ENCODE data around the gene SYNE3.

SYNE3 gene, protein sequence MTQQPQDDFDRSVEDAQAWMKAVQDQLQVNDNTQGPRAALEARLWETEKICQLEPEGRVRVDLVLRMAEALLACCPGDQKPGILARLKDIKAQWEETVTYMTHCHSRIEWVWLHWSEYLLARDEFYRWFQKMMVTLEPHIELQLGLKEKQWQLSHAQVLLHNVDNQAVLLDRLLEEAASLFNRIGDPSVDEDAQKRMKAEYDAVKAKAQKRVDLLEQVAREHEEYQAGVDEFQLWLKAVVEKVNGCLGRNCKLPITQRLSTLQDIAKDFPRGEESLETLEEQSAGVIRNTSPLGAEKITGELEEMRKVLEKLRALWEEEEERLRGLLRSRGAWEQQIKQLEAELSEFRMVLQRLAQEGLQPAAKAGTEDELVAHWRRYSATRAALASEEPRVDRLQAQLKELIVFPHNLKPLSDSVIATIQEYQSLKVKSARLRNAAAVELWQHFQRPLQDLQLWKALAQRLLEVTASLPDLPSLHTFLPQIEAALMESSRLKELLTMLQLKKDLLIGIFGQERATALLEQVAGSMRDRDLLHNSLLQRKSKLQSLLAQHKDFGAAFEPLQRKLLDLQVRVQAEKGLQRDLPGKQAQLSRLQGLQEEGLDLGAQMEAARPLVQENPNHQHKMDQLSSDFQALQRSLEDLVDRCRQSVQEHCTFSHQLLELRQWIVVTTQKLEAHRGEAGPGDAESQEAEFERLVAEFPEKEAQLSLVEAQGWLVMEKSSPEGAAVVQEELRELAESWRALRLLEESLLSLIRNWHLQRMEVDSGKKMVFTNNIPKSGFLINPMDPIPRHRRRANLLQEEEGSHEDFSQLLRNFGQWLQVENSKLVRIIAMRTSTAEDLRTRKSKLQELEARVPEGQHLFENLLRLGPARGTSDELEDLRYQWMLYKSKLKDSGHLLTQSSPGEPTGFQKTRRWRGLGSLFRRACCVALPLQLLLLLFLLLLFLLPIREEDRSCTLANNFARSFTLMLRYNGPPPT

DNA sequence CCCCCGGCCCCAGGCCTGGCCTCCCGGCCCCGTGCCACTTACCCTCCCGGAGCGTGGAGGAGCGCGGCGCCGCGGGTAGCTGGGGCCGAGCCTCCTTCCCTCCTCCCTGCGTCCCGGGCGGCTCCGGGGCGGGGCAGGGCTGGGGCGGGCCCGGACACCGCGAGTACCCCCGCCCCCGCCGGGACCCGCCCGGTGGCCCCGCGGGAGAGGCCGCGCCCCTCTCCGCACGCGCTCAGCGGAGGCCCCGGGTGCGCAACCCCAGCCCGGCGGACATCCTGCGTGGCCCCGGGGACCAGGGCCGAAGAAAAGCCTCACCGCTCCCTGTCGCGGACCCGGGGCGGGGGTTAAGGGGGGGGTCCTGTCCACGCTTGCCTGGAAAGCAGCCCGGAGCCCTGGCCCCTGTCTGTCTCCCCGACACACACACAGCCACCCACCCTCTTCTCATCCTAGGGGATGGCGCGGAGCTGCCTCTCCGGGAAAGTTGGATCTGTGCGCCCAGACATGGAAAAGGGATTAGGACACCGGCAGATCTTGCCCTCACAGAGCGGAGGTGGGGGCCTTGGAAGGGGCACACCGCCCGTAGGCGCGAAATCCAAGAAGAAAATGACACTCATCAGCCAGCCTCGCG is at the start of gene SYNE3:
SYNE3 (minus strand) TSS at position 97 of the 628 bp plus-strand sequence. CDS start 40,829 bp downstream, outside the sequence.
- DNase-seq, result peak; percentile 77

DNA sequence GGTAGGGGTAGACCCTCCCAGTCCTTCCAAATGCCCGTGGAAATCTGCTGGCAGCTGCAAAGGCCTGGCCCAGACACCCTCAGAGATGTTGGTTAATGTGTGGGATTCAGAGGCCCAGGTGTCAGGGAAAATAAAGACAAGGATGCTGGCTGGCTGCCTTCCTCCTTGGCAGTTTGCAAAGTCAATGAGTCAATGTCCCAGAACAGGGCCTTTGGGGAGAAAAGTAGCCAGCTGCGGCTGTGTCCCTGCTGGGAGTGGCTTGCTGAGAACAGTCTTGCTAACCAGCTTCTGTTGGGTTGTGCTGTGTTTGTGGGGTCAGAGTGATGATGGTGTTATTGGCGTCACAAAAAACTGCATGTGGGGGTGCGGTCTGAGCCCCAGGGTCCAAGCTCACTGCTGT is 47.6 kb upstream of the SYNE3 start:
- DNase-seq, result no peak

GRCh38 chr14:95562892-95563685 is 46.6 kb upstream of the SYNE3 start:
- DNase-seq, result no peak

DNA sequence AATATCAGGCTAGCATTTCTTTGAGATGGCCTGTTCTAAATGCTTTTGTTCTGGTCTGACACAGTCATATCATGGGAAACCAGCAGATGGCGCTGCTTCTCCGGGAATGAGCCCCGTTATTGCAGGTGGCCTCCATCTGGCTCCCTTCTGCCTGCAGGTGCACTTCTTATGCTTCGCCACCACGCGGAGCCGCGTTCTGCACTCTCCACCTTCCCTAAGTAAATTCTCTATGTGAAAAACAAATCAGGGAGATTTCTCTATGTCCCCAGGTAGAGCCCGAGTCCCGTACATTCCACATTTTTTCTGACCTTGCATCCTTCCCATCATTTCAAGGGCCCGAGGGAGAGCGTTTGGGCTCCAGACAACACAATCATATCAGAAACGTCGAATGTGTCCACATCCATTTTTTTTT is 44.6 kb upstream of the SYNE3 start:
- DNase-seq, result peak; percentile 51

- DNase-seq, result no peak
Observed at GRCh38 chr14:95559203-95559602, 42.8 kb upstream of the SYNE3 start.

DNA sequence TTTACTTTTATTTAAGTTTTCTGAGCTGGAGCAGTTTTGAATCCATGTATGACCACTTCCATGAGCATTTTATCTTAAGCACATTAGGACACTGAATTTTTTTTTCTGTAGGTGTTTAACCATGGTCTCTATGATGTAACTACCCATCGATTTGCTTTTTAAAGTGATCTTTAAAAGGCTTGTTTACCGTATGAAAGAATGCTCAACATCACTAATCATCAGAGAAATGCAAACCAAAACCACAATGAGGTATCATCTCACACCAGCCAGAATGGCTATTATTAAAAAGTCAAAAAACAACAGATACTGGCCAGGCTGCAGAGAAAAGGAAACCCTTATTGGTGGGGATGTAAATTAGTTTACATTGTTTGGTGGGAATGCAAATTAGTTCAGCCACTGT is 41.4 kb upstream of the SYNE3 start:
- no peak for DNase-seq

DNA sequence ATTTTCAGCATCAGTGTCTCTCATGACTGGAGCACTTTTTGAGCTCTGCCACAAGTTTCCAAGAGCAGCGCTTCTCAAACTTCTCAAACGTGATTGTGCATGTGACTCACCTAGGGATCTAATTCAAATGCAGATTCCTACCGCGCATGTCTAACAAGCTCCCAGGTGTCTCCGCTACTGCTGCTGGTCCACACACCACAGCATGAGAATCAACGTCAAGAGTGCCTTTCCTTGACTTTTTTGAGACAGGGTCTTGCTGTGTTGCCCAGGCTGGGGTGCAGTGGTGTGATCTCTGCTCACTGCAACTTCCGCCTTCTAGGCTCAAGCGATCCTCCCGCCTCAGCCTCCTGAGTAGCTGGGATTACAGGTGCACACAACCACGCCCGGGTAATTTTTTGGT is 40.8 kb upstream of the SYNE3 start:
- no peak for DNase-seq

GRCh38 chr14:95555053-95555452 is 38.6 kb upstream of the SYNE3 start:
- no peak for DNase-seq

DNA sequence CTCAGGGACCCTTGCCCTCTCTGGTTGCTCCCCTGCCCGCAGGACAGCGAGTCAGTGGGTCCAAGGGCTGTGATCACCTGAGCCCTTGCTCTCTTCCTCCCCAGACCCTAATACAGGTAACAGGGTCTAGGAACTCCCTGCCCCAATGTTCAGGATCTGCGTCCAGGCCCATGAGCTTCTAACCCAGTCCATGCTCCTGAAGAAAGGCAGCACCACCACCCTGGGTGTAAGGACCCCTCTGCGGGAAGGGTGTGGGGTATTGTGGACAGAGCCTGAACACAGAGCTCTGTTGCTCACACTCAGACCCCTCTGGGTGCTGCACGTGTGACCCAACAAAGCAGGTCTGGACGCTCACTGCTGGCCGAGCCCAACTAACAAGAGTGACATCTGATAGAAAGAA is 36.7 kb upstream of the SYNE3 start:
- DNase-seq, result no peak

GRCh38 chr14:95551435-95551834 is 35.0 kb upstream of the SYNE3 start:
- no peak for DNase-seq

DNA sequence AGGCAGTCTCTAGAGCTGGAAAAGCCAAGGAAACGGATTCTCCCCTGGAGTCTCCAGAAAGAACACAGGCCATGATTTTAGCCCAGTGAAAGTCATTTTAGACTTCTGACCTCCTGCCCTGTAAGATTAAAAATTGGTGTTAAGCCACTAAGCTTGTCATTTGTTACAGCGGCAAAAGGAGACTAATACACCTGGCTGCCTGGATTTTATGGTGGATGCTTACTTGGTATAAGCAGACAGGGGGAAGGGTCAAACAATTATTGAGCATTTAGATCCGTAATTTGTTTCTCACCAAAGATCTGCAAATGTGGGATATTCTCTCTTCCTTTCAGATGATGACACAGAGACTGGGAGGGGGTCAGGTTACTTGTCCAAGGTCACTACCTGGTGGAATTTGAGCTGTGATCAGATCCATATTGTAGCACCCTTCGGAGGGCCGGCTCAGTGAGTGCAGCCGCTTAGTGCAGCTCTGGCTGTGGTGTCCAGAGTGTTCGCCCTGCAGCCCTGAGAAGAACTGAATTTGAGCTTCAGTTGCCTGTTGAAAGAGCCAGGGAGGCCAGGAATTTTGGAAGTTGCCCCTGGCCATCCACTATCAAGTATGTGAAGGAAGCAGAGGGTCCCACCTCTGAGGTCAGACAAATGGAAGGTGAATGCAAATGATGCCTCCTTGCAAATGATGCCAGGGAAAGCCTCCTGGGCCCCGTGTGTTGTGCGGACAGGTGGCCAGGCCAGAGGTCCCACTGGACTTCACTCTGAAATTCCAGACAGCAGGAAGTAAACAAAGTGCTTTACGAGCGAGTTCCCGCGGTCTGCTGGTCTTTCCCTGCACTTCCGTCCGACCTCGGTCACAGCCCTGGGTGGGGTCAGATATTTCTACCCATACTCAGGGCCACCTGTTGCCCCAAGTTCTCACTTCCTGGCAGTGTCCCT is 33.5 kb upstream of the SYNE3 start:
- DNase-seq, result no peak

DNA sequence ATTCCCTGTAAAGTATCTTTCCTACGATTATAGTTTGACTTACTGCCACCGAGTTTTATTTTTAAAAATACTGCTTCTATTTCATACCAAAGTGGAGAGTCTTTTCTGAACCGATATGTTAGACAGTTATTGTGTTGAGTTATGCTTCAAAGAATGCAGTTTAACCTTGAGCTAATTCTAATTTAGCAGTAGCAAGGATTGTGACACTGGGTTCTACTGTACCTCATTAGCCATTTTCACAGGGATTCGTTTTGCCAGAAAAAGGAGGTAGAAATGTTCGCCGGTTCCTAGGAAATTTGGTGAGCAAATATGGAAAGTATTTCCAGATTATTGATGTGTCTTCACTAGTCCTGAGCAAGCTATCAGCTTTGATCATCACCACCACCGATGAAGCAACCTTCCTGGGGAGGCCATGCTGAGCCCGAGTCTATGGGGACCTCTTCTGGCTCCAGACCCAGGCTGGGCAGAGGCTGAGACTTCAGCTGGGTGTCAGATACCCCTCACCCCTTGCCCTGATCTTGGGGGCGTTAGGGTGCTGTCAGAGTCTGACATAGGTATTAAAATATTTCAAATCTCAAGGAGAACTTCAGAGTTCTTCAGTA is 32.0 kb upstream of the SYNE3 start:
- DNase-seq, result no peak

DNA sequence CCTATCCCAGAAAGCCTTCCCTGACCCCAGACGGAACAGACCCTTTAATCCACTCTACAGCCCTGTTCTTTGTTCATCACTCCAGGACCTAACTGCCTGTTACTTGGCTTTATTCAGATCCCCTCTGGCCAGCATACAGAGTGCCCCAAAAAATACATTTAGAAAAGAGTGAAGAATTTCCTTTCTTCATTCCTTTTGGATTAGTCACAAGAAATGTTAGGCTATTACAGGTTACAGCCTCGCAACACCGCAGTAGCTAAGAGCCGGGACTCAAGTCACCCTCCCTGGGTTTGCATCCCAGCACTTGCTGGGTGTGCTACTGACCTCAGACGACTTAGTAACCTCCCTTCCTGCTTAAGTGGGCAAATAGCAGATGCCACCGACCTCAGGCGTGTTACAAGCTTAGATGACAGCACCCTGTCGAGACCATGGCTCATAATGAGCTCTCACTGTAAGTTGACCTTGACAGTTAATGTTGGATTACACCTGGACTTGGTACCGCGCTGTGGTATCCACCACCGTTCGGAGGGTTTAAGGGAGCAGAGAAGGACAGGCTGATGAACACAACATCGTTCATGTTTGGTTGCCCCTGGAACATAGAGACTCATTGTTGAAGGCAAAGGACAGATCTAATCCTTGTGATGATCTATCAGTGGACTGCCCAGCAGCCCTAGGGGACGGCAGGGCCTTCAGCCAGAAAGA is 31.3 kb upstream of the SYNE3 start:
- DNase-seq, result no peak

DNA sequence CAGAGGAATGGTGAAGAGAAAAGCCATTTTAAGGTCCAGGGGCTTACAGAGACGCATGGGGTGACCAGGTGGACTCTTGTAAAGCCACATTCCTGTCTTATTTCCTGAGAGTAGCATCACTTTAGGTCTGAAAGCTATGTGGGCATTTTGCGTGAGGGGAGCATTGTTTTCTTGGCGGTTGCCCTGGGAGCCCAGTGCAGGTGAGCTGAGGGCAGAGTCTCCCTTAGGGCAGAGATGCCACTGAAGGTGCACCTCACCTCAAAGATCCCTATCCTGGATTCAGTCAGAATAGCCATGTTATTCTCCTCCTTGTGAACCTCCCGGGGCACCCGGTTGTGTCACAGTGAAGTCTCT is 30.8 kb upstream of the SYNE3 start:
- DNase-seq, result no peak

- DNase-seq, result no peak
Observed at GRCh38 chr14:95545515-95546168, 29.2 kb upstream of the SYNE3 start.

- DNase-seq, result no peak
Observed at GRCh38 chr14:95544588-95544987, 28.1 kb upstream of the SYNE3 start.

GRCh38 chr14:95543021-95543420 is 26.6 kb upstream of the SYNE3 start:
- DNase-seq, result no peak

DNA sequence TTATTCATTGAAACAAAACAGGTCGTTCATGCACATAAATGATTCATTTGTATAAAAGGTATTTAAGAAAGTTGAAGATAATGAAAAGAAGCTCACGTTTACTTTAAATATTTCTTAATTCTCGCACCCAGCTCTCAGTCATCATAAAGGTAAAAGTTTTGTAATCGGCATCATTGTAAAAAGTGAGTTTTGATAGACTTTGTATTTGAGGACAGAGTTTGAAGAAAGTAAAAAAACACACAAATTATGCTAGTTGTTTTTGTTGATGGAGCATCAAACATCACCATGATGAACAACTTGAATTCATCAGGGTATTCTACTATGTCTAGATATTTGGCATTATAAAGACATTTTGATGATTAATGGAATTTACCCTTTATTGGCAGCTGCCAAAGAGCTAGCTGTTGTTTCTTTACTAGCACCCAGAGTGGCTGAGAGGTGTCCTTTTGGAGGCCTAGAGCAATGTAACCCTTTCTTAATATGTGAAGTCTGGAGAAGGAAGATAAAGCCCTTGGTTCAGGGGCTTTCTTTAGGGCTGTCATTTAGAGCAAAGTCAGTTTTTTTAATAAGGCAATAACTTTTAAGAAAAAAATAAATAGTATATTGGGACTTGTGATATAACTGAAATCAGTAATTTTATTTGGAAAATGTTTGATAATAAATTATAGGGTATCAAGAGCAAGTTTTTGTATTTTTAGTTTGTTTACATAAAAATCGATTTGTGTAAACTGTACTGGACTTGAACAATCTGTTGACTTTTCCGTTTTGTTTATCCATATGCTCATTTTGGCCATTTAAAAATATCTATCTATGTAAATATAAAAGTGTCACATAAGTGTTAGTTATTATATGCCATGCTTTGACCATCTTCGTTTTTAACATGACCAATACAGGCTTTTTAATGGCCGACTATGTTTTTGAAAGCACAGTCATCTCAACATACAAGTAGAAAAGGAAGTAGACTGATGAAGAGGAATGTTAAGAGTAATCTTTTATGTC is 25.8 kb upstream of the SYNE3 start:
- no peak for DNase-seq
